A549 treated with RU486 at 1 μM for 4 hours (cell line): ENCODE data around the gene FBXL5. TPM values are rescaled to one million over a fixed set of nuclear protein-coding genes. Genes with fewer than 3 reads are reported as not detected.

Experiments
- total RNA-seq: library from RNA; stranded (reverse); fragments of 200-300 nt; extraction: Qiagen RNA extraction; gene quantifications from 5 replicates; pipeline ENCODE4 v1.2.3, GENCODE V29; 2022; ENCODE audit warnings: low read depth

FBXL5 gene, protein sequence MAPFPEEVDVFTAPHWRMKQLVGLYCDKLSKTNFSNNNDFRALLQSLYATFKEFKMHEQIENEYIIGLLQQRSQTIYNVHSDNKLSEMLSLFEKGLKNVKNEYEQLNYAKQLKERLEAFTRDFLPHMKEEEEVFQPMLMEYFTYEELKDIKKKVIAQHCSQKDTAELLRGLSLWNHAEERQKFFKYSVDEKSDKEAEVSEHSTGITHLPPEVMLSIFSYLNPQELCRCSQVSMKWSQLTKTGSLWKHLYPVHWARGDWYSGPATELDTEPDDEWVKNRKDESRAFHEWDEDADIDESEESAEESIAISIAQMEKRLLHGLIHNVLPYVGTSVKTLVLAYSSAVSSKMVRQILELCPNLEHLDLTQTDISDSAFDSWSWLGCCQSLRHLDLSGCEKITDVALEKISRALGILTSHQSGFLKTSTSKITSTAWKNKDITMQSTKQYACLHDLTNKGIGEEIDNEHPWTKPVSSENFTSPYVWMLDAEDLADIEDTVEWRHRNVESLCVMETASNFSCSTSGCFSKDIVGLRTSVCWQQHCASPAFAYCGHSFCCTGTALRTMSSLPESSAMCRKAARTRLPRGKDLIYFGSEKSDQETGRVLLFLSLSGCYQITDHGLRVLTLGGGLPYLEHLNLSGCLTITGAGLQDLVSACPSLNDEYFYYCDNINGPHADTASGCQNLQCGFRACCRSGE
- total RNA-seq = 22.8 to 34.6 TPM (median 32.2 TPM) in 5 replicates

DNA sequence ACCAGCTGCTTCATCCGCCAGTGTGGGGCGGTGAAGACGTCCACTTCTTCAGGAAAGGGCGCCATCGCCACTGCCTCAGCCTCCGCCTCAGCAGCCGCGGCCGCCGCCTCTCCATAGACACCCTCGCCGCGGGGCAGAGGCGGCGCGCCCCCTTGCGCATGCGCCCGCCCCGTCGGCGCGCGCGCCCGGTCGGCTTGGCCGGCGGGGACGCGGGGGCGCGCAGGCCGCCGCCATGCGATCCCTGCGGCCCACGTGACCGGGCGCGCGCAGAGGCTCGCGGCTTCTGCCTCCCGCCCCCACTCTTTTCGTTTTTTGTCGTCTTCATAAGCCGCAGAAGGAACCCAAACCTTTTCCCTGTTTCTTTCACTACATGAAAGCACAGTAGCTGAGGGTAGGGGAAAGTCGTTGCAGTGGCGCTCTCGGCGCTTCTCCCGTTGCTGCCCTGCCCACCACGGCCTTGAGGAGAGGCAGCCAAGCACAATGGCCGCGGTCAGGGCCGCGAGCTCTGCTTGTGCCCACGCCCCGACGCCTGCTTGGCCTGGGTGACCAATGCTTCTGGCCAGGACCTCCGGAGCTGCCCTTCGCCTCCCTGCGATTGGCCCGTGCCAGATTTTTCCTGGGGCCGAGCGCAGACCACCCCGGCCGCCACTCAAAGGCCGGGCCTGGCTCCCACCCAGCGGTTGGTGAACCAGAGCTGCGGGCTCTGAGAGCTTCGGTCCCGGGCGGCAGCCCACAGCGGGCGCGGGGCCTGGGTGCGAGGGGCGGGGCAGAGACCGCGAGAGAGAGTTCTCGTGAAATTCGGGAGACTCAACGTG is at the start of gene FBXL5:
TSS of gene FBXL5 (minus strand) at position 135 of the 815 bp plus-strand sequence. CDS start at position 65, 70 bp downstream.

DNA sequence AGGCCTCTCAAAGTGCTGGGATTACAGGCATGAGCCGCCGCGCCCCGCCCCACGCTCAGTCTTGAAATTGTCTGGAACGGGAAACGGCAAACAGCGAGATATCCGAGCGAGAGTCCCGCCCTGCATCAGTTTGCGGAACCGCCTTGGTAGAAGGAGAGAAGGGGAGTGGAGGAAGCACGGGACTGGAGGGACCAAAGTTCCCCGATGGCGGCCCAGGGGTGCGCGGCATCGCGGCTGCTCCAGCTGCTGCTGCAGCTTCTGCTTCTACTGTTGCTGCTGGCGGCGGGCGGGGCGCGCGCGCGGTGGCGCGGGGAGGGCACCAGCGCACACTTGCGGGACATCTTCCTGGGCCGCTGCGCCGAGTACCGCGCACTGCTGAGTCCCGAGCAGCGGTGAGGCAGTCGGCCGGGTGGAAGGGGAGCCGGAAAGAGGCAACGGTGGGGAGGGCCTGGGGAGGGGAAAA is 47.8 kb upstream of the FBXL5 start, which contains the start of gene BST1:
TSS of gene BST1 (plus strand) at position 125 of the 463 bp plus-strand sequence. CDS start at position 205, 80 bp downstream.

DNA sequence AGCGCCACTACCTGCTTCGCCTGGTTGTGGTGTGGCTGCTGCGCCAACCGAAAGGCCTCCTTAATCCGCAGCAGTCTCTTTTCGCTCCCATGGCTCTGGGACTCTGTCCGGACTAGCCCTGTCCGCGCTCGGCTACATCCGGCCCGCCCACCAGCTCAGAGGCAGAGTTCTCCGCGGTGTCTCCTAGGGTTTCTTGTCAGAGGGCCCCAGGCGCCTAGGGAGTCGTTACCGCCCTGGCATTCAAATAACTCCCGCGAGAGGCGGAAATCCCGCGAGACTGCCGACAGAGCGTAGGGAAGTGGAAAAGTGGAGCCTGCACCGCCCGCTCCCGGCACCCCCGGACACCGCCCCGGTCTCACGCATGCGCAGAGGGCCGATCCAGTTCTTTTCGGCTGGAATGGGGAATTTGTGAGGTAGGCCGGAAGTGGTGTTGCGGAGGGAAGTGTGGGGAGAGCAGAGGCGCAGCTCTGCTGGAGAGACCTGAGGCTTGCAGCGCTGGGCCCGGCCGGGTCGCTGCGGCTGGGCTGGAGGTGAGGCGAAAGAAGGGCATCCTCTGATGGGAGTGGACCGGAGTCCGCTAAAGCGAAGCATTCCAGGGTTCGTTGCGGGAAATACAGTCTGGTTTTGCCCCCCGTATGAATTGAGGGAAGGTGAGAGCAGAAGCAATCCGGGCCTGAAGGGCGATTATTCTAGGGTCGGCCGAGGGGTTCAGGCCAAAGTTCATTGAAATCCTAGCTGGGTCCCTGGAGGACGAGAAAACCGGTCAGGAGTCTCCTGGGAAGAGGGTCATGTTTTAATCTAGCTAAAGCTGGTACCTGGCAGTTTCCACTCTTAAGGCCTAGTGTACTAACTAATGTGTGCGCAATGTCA is 26.4 kb upstream of the FBXL5 start, which contains the start of gene FAM200B:
TSS of gene FAM200B (plus strand) at position 456 of the 870 bp plus-strand sequence. CDS start 5,151 bp downstream, outside the sequence.

Other genes with a start within 250 kb of the FBXL5 start
- gene C1QTNF7, start 227.3 kb downstream of the FBXL5 start, total RNA-seq = not detected in 5 replicates
- gene CC2D2A, start 185.5 kb downstream of the FBXL5 start, total RNA-seq = 11.8 to 20.0 TPM (median 12.6 TPM) in 5 replicates
- 23.3 to 34.9 TPM (median 31.6 TPM) in 5 replicates for gene FAM200B, start 26.5 kb upstream of the FBXL5 start, total RNA-seq
- gene BST1, start 47.7 kb upstream of the FBXL5 start, total RNA-seq = 17.1 to 22.2 TPM (median 19.1 TPM) in 5 replicates
- 7.6 to 14.1 TPM (median 10.1 TPM) in 5 replicates for gene CD38, start 123.0 kb upstream of the FBXL5 start, total RNA-seq